Activated naive CD4-positive, alpha-beta T cell treated with anti-CD3 and anti-CD28 coated beads, Interleukin-2, amount 50 U/mL, for 16 hours (primary cell): ENCODE results near the gene CEACAM18.
A peak's percentile ranks its signal among the peaks of the same experiment; 100 is the strongest.
"Not testable (repeated sequence)": the region's sequence is repeated elsewhere in the genome, so short reads cannot be mapped to it uniquely, and the experiment has no call there.

Experiments used
- DNase-seq: peaks from one replicate; pipeline ENCODE4 v3.0.0-alpha.2; 2020

CEACAM18 gene

DNA sequence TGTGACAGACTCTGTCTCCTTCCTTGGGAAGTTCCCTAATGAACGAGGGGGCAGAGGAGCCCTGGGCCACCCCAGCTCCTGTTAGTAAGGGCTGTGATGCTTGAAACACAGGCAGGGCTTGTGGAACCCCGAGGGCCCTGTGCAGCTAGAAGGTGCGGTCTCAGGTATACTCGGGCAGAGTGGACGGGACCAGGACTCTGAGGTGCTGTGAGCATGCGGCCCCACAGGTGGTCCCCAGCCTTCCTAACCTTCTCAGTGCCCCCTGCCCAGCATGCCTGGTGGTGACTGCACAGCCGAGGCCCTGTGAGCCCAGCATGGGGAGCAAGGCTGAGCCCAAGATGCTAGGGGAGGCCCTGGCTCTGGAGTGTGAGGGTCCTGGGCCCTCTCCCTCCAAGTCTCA, 16.1 kb upstream of the CEACAM18 start:
- no peak for DNase-seq

DNA sequence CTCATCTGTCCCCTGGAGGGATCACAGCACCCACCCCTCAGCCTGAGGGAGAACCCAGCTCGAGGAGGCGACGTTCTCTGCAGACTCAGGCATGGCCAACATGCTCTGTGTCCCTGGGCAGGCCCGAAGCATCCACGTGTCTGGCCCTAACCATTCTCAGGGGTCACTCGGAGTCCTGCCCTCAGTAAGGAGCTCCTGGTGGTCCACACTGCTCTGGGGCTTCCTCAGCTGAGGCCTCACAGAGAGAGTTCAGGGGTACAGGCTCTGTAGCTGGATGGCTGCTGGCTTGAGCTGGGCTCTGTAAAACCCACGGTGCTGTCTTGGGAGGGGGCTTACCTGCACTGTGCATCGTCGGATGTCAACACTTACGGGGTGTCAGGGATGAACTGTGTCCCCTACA, 15.7 kb upstream of the CEACAM18 start:
- no peak for DNase-seq

DNA sequence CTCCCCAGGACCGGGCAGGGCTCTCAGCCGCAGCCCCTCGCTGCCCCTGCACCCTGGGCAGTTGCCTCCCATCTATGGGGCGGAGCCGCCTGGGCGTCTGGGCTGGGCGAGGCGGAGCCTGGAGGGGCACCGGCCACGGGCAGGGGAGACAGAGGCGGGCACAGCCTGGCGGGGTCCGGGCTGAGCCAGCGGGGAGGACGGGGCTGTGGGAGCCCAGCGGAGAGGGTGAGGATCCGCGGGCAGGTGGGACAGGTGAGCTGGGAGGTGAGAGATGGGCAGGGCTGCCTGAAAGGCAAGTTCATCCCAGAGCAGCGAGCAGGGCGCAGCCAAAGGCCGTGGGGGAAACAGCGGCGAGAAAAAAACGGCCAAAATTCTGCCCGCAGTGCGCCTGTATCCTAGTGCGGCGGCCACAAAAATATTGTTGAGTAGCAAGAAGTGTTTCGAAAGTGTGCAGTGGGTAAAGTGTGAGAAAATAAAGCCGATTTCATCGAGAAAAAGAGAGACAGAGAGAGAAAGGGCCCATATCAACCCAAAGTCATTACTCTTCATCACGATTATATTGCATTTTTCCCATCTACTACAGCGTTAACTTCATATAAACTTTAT, 14.3 kb upstream of the CEACAM18 start:
- DNase-seq: not testable (repeated sequence)

- DNase-seq: no peak
These were observed 11.6 kb upstream of the CEACAM18 start for GRCh38 chr19:51466723-51467122.

GRCh38 chr19:51467864-51468544, 10.3 kb upstream of the CEACAM18 start:
- DNase-seq: no peak

DNA sequence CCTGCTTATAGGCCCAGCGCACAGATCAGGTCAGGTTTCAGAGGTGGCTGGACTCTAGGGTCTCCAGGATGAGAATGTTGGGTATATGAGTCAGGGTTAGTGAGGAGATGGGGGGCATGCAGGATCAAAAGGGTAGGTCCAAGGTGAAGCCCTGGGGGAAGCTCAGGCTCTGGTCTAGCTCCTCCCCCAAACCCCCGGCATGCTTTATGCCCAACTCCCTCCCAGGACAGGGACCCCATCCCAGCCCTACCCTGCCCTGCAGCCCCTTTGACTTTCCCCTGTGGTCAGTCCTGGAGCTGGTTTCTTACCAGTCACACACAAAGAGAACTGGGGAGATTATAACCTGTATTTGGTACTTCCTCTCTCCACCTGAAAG, 9.8 kb upstream of the CEACAM18 start:
- no peak for DNase-seq

- DNase-seq: no peak
These were observed 9.2 kb upstream of the CEACAM18 start for GRCh38 chr19:51469162-51469561.

DNA sequence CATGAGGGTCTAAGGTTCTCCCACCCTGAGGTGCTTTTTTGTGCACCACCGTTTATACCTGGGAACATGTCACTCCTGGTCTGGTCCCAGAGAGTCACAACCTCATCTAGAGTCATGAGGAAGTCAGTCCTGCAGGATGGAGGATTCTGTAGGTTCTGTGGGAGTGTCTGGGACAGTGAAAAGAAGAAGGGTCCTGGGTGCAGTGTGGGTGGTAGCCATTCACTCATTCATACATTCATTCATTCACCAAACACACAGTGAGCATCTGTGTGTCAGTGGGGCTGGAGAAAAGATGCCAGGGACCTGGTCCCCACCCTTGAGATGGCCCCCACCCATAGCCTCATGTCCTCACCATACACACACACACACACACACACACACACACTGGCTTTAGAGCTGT, 8.7 kb upstream of the CEACAM18 start:
- no peak for DNase-seq

GRCh38 chr19:51470966-51471365, 7.4 kb upstream of the CEACAM18 start:
- DNase-seq: no peak

GRCh38 chr19:51471527-51471926, 6.8 kb upstream of the CEACAM18 start:
- DNase-seq: no peak

- no peak for DNase-seq
These were observed 5.7 kb upstream of the CEACAM18 start for GRCh38 chr19:51472607-51473006.

- peak; percentile 84 for DNase-seq
These were observed 5.2 kb upstream of the CEACAM18 start for GRCh38 chr19:51473009-51473707.

- DNase-seq: no peak
These were observed 2.2 kb upstream of the CEACAM18 start for GRCh38 chr19:51476164-51476563.

GRCh38 chr19:51477344-51477743, 995 bp upstream of the CEACAM18 start:
- no peak for DNase-seq

- DNase-seq: no peak
These were observed 1.4 kb downstream of the CEACAM18 start for GRCh38 chr19:51479531-51480331.

DNA sequence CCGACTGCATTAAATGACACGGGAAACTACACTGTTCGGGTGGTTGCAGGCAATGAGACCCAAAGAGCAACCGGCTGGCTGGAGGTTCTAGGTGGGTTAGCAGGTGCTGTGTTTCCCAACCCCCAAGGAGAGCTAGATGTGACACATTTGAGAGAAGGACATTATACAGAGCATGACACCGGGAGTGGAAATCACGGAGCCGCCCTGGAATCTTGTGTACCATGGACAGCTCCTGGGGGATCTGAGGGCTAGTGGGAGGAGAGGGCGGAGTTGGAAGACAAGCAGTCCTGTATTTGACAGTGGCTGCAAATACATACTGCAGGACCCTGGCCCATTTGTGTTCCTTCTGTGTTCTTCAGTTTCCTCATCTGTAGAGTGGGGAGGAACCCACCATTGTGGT, 2.3 kb downstream of the CEACAM18 start:
- no peak for DNase-seq

DNA sequence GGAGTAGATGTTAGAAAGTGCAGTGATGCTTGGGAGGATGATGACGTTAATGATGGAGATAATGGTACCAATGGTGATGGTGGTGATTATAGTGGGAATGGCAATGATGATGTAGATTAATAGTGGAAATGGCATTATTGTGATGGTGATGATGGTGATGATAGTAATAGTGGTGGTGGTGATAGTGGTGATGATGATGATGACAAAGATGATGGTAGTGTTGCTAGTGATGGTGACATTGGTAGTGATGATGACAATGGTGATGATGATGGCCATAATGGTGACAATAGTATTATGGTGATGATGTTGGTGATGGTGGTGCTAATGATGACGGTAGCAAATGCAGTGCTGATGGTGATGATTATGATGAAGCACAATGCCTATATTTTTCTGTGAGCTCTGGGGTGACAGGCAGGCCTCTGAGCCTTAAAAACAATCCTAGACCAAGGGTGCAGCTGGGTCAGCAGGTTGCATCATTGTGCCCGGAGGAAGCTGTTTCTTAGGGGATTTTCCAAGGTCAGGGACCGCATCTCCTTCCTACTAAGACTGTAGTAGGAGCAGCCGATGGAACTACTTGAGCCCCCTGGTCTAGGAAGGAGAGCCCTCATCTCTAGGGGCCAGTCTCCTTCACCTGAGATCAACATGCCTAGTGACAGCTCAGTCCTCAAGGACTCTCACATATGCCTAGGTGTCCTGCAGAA, 7.8 kb downstream of the CEACAM18 start:
- DNase-seq: no peak

GRCh38 chr19:51488491-51488890, 10.2 kb downstream of the CEACAM18 start:
- no peak for DNase-seq

- DNase-seq: peak; percentile 21
These were observed 10.8 kb downstream of the CEACAM18 start for GRCh38 chr19:51489113-51489512.

DNA sequence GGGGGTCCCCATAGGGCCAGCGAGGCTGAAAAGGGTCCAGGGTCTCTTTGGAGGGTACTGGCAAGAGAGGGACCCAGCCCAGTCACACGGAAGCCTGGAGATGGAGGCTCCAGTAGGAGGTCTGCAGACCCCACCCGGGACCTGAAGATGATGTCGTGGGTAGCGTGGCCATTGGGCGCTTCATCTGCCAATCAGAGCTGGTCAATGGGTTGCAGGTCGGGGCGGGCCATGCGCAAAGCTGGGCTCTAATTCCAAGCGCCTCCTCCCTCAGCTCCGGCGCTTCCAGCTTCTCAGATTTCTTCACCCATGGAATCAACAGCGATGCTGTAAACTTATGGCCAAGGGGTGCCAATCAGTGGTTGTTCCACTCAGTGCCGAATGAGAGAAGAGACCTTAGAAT, 12.3 kb downstream of the CEACAM18 start:
- DNase-seq: no peak

- DNase-seq: no peak
These were observed 13.2 kb downstream of the CEACAM18 start for GRCh38 chr19:51491586-51491985.

DNA sequence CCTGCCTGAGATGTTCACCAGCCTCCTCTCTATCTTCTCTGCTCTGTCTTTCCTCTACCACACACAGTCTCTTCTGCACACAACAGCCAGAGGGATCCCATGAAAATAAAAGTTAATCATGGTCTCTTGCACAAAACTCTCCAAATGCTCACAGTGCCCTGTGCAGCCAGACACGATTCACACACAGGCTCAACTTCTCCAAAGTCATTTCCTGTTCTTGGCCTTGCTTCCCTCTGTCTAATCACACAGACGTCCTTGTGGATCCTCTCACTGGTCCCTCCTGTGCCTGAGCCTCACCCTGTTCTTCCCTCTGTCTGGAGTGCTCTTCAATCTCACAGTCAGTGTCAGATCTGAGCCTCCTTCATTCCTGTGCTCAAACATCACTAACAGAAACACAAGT, 15.4 kb downstream of the CEACAM18 start:
- no peak for DNase-seq

- no peak for DNase-seq
These were observed 19.3 kb downstream of the CEACAM18 start for GRCh38 chr19:51497666-51498065.
